Pericardium fibroblast (primary cell): Measurements from ENCODE around the gene TM2D3. TPM values are rescaled to one million over a fixed set of nuclear protein-coding genes. Genes with fewer than 3 reads are reported as not detected.

ENCODE experiments used
- total RNA-seq: library from RNA; depleted of rRNA; stranded (reverse); fragments of >200 nt; gene quantifications from 2 replicates; pipeline ENCODE4 v1.2.3, GENCODE V29; 2015

Gene TM2D3, protein sequence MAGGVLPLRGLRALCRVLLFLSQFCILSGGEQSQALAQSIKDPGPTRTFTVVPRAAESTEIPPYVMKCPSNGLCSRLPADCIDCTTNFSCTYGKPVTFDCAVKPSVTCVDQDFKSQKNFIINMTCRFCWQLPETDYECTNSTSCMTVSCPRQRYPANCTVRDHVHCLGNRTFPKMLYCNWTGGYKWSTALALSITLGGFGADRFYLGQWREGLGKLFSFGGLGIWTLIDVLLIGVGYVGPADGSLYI
- total RNA-seq = 22.0 and 35.5 TPM in 2 replicates

DNA sequence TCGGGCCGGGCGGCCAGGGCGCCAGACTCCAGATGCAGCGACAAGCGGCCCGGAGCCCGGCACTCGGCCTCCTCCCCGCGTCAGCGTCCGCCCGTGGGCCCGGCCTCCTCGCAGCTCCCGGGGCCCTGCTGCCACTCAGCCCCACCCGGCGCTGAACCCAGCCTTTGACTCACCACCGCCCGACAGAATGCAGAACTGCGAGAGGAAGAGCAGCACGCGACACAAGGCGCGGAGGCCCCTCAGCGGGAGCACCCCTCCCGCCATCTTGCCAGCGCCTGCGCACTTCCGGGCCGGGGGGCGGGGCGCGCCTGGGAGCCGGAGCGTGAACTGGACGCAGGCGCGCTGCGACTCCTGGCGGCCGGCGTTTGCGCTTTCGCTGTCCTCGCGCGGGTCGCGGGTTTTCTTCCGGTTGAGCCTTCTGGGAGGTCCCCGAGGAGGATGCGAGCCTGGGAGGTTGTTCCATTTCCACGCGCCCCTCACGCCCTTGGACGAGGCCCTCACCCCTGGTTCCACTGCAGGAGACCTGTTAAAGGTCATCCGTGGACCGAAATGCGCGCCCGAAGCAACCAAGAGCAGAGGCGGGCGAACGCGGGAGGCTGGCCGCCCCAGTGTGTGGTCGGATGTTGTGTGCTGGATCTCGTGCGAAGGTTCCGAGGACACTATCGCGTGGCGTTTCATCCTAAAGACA lies at the start of gene TM2D3:
Gene TM2D3, minus strand, starts transcription at position 284 of the 688 bp plus-strand sequence. Its CDS starts 20 bp downstream, at position 264.

Other genes starting within 250 kb of the TM2D3 start
- 4.3 and 10.7 TPM in 2 replicates for gene PCSK6, start 162.7 kb downstream of the TM2D3 start, total RNA-seq
- 5.1 and 7.1 TPM in 2 replicates for gene TARS3, start 72.1 kb upstream of the TM2D3 start, total RNA-seq
- gene OR4F6, start 151.1 kb upstream of the TM2D3 start, total RNA-seq = not detected in 2 replicates
- gene OR4F15, start 159.8 kb upstream of the TM2D3 start, total RNA-seq = not detected in 2 replicates